NCI-H1436 treated with DMSO at 0.1 percent for 48 hours (cell line): ENCODE data around the gene PPP1R13L.

ENCODE experiments used
- DNase-seq: peaks from one replicate; lab custom pipeline; 2025; lab: John Stamatoyannopoulos, UW

Gene PPP1R13L

DNA sequence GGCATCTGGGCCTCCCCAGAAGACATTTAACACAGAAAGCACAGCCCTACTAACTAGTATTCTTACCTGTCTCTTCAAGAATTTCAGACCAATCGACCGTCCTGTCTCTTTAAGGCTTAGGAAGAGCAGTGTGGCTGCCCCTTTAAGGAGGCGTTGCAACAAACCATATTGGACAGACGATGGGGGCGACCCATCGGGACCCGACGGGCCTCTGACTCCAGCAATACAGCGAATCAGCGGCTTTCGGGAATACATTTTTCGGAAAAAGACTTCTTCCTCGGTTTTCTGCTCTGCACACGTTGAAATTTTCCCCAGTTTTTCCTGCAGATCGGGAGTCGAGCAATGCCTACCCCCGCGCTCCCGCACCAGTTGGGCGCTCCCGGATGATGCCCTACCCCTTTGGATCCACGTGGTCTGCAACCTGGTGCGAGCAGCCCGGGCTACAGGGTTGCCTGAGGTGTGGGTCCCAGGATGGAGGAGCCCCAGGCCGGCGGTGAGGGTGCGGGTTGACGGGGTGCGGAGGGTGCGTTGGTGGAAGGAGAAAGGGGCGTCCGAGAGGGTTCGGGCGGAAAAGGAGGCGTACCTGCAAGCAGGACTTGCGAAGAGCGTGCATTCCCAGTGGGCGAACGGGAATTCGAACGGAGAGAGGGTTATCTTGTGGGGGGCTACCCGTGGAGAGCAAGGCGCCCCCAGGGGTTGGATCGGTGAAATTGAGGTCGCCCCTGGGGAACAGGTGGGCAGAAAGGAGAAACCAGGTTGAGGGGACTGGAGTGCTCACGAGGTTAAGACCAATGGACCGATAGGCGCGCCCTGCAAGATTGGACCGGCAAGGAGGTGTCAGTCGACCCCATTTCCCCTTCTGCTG lies 1.6 kb upstream of the PPP1R13L start, which contains the start of gene POLR1G:
Gene POLR1G (plus strand): TSS at position 419 of the 865 bp plus-strand sequence. CDS start 53 bp downstream, at position 472.
- peak; percentile 72 for DNase-seq

DNA sequence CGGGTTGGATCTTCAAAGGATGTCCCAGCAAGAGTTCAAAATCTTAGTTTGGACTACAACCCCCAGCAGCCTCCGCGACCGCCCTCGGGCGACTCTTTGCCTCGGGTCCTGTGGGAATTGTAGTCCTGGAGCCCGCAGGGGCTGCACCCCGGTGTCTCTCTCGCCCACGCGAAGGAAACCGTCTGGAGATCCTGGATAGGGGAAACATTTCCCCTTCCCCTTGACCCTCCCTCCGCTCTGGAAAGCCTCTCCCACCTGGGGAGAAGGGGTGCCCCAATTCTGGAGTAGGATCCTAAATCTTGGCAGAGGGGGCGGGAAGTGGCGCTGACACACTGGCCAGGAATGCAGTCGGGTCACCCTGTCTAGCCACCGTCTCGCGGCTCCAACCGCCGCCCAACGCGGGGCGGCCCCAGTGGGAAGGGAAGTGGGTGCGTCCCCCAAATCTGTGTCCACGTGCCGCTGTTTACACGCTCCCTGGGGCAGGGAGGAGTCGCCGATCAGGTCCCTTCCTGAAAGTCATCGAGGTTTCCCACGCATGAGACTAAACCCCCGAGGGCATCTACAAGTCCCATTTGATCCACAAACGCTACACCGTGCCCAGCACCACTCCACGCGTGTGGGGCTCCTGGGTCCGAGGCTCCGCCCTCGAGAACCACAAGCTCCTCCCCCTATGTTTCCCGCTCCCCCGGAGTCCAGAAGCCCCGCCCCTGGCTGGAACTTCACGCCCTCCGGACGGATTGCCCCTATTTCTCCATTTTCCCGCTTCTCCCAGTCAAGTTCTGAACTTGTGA lies 761 bp upstream of the PPP1R13L start:
- DNase-seq, result peak; percentile 56

DNA sequence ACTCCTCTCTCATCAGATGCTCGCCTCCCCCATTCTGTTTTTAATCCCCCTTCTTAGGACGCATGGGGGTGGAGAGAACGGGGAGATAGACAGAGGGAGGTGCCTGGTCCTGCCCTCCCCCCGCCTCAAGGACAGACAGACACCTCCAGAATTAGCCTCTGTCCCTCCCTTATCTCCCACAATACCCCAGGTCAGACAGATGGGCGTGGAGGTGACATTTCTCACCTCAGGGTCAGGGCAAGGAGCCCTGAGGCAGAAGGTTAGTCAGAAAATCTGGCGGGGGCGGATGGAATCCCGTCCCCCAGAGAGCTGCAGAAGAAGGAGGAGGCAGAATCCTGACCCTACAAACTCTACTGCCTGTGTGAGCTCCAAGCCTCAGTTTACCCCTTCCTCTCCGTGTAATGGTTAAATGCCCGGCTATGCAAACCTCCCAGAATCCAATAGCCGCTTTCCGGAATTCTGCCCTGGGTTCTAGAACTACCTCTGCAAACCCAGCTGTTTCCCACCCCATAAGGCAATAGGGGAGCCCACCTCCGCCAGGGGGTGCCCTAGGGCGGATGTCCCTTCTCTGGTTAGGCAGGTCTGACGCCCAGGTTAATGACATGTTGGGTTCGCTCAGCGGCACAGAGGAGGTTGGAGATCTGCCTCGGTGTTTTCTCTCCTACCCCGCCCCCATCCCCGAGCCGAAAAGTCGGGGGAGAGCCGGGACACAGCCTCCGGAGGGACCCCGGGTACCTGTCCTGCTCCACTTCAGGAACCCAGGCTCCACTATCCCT lies 900 bp downstream of the PPP1R13L start:
- no peak for DNase-seq

DNA sequence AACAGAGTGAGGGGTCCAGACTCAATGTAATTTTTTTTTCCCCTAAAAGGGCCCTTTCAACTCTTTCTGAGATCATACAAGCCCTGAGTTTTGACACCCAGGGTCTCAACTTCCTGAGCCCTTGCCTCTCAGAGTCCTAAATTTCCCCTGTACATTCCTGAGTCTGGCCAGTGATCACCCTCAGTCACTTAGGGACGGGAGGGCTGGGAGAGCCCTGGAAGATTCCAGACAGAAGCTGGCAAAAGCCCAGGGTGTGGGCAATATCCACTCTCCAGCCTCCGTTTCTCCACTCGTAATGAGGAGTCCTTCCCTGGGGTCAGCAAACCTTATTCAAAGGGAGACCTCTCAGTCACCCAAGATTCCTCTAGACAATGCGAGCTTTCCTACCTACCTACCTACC lies 1.6 kb downstream of the PPP1R13L start:
- DNase-seq, result no peak

DNA sequence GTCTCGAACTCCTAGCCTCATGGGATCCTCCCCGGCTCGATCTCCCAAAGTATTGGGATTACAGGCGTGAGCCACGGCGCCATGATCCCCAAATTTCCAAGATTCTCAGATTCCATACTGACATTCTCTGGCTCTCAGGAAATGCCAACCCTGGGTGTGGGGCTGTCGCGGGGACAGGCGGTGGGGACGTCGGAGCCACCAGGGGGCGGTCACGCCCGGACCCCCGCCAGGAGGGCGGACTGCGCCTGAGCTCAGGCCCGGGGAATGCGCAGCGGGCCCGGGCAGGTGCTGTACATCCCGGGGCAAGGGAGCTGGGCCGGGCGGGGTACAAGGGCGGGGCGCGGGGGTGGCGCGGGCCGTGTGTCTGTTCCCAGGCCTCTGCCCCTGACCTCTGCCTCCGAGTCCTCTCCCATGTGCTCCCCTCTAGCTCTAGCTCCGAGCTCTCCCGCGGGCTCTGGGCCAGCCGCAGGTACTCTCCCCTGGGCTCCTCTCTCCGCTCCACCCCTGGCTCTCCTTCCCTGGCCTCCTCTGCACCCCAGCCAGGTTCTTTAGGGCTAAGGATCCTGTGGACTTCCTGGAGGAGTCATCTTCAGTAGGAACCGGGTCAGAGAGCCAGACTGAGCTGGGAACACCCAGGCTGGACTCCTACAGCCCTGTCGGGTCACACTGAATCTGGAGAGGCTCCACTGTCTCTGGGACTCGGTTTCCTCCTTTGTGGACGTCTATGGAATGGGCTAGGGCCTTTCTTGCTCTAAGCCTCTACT lies 2.4 kb downstream of the PPP1R13L start:
- no peak for DNase-seq

DNA sequence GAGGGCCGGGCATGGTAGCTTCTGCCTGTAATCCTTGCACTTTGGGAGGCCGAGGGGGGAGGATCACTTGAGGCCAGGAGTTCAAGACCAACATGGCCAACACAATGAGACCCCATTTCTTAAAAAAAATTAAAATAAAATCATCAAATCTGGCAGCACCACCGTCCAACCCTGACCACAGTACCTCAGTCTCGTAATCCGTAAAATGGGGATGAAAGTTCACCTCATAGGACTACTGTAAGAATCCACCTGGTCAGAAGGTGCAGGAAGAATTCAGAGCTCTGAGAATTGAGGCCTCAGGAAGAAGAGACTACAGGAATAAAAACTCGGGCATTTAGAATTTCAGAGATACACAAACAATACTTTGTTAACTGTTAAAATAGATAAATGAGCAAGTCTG lies 3.1 kb downstream of the PPP1R13L start:
- no peak for DNase-seq

DNA sequence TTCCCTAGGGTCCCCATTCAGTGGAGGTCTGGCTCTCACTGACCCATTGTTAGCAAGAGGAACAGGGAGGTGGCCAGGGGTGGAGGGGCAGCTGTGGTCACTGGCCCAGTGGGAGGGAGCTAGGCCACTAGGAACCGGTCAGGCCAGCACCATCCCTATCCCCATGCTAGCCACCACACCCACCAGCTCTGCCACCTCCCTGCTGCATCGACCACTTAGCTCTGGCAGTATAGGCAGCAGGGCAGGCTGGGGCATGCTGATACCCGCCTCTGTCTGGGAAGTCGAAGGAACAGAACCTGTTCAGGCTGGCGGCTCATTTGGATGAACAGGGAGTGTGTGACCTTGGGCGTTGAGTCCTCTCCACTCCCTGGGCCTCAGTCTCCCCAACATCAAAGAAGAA lies 4.7 kb downstream of the PPP1R13L start:
- no peak for DNase-seq

DNA sequence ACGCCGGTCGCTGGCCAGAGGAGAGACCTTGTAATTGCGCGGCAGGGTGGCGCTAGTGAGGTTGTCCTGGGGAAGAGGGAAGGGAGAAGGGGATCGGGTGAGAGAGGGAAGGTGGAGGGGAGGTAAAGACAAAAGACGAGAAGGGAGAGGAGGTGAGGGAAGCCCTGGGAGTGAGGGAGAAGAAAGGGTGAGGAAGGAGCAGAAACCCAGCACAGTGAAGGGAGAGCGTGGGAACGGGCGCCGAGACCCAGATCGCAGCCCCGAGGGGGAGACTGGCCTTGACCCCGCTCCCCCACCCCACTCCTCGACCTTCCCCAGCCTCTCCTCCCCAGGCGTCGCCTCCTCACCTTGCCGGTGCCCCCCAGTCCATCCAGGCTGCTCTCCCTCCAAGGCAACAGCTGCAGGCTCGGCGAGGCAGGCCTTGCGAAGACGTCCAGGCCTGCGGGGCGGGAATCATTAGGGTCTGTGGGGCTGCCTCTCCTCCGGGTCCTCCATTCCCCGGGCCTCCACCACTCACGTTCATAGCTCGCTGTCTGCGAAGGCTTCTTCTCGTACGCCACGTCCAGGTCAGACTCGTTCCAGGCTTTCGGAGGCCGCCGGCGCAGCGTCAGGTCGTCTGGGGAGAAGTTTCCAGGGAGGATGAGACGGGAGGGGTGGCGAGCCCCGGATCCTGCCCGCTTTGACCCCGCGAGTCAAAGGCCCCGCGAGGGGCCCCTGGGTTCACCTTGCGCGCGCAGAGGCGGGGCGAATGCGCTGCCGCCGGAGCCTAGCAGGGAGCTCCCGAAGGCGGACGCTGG lies 8.8 kb downstream of the PPP1R13L start:
- no peak for DNase-seq

DNA sequence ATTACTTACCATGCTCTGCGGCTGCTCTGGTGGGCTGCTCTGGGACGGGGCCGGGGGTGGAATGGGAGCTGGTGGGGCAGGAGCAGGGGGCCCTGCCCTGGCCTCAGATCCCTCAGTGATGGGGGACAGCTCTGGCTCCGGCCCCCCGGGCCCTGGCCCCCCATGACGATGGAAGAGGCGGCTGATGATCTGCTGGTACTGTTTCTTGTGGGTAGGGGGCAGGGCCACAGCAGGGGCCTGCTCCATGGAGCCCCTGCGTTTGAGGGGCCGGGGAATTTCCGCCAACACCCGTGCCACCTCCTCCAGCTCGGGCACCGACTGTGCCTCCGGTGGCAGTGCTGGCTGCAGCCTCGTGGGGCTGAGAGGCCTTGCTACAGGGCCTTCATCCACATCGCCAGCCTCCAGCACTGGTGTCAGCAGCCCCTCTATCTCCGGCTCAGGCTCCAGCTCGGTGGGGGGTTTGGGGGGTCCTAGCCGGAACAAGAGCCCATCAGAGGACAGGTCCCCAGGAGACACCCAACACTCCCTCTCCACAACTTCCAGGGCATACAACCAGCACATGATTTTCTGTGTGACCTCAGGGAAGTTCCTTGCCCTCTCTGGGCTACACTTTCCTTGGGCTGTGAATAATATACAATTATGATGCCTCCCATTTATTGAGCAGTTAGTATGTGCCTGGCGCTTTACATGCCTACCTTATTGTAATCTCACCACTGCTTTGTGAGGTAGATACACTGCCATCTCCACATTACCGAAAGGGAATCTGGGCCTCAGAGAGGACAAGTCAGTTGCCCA lies 12.8 kb downstream of the PPP1R13L start:
- DNase-seq, result no peak

DNA sequence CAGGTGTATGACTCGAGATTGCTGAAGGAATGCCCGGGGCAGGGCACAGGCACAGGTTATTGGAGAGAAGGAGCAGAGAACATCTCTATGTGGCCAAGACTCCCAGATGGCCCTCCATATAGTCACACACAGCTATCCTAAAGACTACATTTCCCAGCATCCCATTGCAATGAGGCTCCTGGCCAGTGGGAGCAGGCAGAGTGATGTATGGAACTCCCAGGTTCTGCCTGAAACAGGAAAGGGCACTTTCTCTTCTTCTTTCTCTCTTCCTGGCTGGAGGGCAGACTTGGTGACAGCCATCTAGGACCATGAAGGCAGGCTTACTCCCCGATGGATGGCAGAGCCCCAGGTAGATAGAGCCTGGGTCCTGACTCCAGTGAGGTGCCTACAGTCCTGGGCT lies 13.5 kb downstream of the PPP1R13L start:
- no peak for DNase-seq

DNA sequence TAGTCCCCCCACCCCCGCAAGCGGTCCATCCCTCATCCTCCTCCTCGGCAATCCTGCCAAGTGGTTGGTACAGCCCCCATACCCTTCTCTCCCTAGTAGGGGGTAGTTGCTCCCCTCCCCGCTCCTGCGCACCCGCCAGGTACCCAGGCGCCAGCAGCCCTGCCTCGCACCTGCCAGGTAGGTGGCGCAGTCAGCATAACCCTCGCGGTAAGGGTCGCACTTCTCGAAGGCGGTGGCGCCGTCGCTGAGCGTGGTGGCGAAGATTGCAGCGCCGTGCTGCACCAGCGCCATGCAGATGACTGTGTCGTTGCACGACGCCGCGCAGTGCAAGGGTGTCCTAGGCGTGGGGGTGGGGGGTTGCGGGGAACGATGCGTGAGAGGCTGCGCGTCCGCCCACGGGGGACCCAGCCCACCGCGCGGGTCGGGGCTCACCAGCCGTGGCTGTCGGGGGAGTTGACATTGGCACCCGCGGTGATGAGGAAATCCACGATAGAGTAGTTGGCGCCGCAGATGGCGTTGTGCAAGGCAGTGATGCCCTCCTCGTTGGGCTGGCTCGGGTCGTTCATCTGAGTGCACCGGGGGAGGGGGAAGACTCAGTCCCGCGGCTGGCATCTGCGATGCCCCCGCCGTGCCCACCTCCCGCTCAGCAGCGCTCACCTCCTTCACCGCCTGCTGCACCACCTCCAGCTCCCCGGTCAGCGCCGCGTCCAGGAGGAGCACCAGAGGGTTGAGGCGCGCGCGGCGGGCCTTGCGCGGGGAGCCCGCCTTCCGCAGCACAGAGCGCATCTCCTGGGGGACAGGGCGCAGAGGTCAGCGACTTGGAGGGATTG lies 19.3 kb downstream of the PPP1R13L start:
- DNase-seq, result no peak

DNA sequence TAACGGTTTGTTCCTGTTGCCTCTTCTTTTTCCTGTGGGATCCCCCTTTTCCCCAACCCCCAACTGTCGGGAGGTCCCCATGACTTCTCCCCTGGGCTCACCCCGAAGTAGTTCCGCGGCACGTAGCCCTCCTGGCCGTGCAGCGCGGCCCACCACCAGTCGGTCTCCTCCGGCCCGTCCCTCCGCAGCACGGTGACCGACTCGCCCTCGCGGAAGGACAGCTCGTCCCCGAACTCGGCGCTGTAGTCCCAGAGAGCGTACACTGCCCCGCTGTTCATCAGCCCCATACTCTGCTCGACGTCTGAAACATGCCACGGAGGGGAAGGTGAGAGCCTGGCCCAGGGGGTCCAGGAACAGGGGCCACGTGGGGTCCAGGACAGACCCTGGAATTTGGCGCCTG lies 22.4 kb downstream of the PPP1R13L start:
- no peak for DNase-seq

DNA sequence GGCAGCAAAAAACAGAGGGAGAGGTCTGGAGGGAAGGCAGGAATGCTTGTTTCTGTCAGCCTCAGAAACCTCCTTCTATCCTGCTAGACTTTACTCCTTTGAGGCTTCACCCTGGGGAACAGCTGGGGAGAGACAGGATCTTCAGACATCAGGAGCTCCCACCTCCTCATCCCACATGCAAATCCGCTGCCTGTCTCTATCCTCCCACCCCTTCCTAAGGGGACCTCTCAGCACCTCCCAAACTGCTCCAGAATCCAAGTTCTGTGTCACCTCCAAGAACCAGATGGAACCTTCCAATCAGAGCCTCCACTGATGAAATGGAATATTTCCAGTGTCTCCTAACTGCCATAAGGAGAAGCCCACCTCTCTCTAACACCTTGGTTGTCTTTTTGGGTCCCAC lies 24.8 kb downstream of the PPP1R13L start:
- no peak for DNase-seq

DNA sequence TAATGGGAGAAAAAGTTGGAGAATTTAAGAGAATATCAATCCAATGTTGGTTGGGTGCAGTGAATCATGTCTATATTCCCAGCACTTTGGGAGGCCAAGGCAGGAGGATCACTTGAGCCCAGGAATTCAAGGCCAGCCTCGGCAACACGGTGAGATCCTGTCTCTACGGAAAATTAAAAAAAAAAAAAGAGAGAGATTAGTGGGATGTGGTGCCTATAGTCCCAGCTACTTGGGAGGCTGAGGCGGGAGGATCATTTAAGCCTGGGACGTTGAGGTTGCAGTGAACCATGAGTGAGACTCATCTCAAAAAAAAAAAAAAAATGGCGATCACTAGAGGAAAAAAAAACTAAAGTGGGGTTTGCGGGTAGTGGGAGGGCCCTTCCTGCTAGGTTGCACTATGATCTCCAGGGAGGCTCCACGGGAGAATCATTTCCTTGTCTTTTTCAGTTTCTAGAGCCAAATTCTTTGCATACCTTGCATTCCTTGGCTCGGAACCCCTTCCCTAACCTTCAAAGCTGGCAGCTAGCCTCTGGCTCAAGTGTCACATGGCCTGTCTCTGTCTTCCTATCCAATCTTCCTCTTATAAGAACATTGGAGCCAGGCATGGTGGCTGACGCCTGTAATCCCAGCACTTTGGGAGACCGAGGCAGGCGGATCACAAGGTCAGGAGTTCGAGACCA lies 28.7 kb downstream of the PPP1R13L start:
- no peak for DNase-seq

DNA sequence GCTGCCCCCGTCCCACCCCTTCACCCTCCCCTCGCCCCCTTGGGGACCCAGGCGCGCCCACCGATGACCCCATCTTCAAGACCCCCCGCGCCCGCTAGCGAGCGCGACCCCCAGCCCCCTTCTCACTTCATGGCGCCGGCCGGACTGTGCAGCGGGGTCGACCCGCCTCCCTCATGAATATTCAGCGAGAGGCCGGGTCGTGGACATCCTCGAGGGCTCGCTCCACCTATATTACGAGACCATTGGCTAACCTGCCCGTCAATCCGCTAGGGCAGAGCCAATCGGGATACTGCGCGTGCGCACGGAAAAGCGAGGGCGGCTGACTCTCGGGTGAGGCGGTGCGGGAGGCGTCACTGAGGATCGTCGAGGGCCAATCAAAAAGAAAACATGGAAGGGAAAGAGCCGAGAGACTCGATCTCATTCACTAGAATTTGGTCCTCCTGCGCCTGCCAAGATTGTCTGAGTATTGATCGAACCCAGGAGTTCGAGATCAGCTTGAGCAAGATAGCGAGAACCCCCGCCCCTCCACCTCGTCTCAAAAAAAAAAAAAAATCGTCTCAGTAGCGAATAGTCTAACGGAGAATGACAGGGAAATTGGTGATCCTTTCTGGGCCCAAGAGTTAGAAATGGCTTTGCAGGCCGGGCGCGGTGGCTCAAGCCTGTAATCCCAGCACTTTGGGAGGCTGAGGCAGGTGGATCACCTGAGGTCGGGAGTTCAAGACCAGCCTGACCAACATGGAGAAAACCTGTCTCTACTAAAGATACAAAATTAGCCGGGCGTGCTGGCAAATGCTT lies 34.3 kb downstream of the PPP1R13L start, which contains the start of gene ERCC2:
Gene ERCC2 (minus strand): TSS at position 164 of the 795 bp plus-strand sequence. CDS start 33 bp downstream, at position 131.
- peak; percentile 71 for DNase-seq

DNA sequence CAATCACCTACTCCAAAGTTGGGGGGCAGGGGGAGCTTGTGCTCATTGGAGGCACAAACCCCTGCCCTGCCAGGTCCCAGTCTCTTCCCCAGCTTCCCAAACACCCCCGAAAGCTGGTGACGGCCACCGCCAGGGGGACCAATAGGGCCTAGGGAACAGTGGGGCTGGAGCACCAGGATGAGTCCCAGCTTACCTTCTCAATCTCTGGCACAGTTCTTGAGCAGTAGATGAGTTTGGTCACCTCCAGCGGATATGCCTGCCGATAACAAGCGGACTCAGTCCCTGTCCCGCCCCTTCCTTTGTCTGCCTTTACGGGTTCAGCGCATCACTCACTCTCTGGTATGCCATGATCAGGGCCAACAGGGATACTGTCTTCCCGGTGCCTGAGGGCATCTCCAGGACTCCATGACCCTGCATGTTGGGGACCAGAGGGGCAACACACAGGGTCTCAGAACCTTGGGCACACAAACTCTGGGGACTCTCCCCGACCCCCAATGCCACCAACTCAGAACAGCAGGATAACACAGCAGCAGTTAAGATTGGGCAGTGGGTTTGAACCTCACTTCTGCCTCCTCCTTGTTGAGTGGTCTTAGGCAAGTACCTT lies 36.0 kb downstream of the PPP1R13L start:
- no peak for DNase-seq

DNA sequence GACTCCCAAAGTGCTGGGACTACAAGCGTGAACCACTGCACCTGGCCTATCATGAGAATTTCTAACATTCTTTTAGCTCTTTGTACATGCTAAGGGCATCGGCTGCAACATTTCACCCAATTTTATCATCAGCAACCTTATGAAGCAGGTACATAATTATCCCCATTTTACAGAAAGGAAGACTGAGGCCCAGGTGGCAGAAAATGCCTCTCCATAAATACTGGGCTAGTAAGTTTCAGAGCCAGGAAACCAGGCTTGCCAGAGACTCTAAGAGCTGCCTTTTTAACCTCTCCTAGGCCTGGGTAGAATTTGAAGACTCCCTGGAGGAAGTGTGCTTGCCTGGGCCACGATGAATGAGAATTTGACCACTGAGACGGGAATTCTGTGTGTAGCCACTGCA lies 36.7 kb downstream of the PPP1R13L start:
- DNase-seq, result no peak
